ENCODE results near the gene RSAD1.

RSAD1 gene

GRCh38 chr17:50498021-50498874 lies 19.6 kb downstream of the RSAD1 start:
- DNase-seq: no peak

GRCh38 chr17:50499270-50499669 lies 20.6 kb downstream of the RSAD1 start:
- DNase-seq: no peak

GRCh38 chr17:50499721-50500120 lies 21.1 kb downstream of the RSAD1 start:
- DNase-seq: no peak

GRCh38 chr17:50501054-50501453 lies 22.4 kb downstream of the RSAD1 start:
- no peak for DNase-seq

GRCh38 chr17:50502301-50502990 lies 23.8 kb downstream of the RSAD1 start:
- DNase-seq: no peak

- DNase-seq: no peak
Measured at GRCh38 chr17:50505591-50506130, 27.0 kb downstream of the RSAD1 start.

- DNase-seq: no peak
Measured at GRCh38 chr17:50506298-50506697, 27.6 kb downstream of the RSAD1 start.

GRCh38 chr17:50507871-50508572 lies 29.4 kb downstream of the RSAD1 start, which contains the start of gene MYCBPAP:
Gene MYCBPAP, plus strand, starts transcription at chr17:50508439. Its CDS starts 236 bp downstream, at chr17:50508675.
- DNase-seq: no peak

- no peak for DNase-seq
Measured at GRCh38 chr17:50508573-50509460, 30.2 kb downstream of the RSAD1 start.

- no peak for DNase-seq
Measured at GRCh38 chr17:50511058-50511457, 32.4 kb downstream of the RSAD1 start.

GRCh38 chr17:50513495-50513894 lies 34.8 kb downstream of the RSAD1 start:
- no peak for DNase-seq

- DNase-seq: no peak
Measured at GRCh38 chr17:50514388-50514787, 35.7 kb downstream of the RSAD1 start.

GRCh38 chr17:50514936-50515702 lies 36.5 kb downstream of the RSAD1 start:
- DNase-seq: no peak

- no peak for DNase-seq
Measured at GRCh38 chr17:50517011-50517410, 38.4 kb downstream of the RSAD1 start.

GRCh38 chr17:50517504-50518383 lies 39.1 kb downstream of the RSAD1 start:
- no peak for DNase-seq

GRCh38 chr17:50518384-50519023 lies 39.8 kb downstream of the RSAD1 start:
- no peak for DNase-seq

- DNase-seq: no peak
Measured at GRCh38 chr17:50519141-50519834, 40.6 kb downstream of the RSAD1 start.

GRCh38 chr17:50520483-50520882 lies 41.8 kb downstream of the RSAD1 start:
- DNase-seq: no peak

GRCh38 chr17:50521514-50521913 lies 42.9 kb downstream of the RSAD1 start:
- DNase-seq: no peak
